Colon (tissue), 2 donors: ENCODE measurements around the gene PRR20A.
"Not testable (repeated sequence)": the region's sequence is repeated elsewhere in the genome, so short reads cannot be mapped to it uniquely, and the experiment has no call there.

Experiments
- FAIRE-seq: peaks from 2 replicates; lab custom pipeline; 2012; peaks lifted over from hg19 to GRCh38; lab: Jason Lieb, UNC
- donor health status: control.
- donor health status: control.

PRR20A gene

DNA sequence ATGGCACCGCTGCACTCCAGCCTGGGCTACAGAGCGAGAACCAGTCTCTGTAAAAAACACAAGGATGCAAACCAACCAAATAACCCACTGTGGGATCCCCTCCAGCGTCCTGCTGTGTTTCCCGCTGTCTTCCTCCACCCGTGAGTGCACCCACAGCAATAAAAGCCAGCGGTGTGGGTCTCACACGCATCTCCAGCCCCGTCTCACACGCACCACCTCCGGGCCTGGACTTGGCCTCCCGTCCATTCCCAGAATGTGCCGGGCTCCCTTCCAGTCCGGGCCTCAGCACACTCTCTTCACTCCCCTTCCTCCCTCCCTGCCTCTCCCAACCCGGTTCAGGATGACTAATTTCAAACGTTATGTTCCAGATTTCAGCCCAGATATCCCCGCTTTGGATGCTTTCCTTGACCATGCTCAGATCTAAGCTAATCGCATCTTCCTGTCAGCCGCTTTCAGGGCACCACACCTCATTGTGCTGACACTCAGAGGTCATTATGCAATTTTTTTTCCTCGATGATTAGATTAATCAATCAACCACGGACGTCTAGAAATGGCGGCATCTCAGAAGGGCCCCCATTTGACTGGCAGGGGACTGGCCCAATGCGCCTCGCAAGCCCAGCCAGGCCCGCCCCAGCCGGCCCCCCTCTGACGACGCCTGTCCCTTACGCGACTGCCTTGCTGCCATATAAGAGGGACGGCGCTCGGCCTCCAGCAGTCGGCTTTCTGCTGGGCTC, at the start of gene PRR20A:
PRR20A (plus strand) TSS at position 684 of the 734 bp plus-strand sequence. CDS start 387 bp downstream, outside the sequence.
- FAIRE-seq: not testable (repeated sequence)

DNA sequence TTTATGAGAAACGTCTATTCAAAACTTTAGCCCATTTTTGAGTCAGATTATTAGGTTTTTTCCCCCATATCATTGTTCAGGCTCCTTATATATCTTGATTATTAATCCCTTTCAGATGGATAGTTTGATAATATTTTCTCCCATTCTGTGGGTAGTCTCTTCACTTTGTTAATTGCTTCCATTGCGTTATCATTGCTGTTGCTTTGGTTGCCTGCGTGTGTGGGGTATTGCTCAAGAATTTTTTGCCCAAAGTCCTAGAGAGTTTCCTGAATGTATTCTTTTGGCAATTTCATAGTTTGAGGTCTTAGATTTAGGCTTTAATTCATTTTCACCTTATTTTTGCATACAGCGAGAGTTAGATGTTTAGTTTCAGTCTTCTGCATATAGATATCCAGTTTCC, 25.8 kb upstream of the PRR20A start:
- FAIRE-seq: no peak

GRCh38 chr13:57123681-57124080, 17.0 kb upstream of the PRR20A start:
- FAIRE-seq: no peak

DNA sequence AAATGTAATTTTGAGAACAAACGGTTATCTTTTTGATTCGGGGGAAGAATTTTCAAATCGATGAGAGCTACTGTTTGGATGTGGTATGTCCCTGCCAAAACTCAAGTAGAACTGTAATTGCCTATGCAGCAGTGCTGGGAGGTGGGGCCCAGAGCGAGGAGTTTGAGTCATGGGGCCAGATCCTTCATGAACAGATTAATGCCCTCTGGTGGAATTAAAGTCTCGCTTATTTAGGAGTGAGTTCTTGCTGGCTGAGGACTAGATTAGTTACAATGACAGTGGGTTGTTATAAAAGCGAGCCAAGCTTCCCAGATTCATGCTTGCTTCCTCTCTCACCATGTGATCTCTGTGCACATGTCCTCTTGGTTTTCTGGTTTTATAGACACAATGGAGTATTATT, 11.8 kb upstream of the PRR20A start:
- no peak for FAIRE-seq

DNA sequence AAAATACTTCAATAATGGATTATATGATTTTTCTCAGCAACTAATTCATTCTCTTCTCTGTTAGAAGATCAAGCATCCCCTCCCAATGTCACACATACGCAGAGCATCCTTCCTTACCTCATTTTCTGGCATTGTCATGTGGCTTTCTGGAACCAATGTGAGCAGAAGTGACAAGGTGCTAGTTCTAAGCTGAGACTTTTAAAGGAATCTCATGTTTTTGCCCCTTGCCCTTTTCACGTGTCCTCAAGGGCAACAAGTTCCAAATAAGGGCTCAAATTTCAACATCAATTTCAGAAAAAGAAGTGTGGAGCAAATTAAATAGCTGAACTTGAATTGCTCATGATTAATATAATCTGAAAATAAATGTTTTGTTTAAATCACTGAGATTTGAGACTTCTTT, 4.6 kb upstream of the PRR20A start:
- no peak for FAIRE-seq

GRCh38 chr13:57137585-57137984, 3.1 kb upstream of the PRR20A start:
- no peak for FAIRE-seq

- no peak for FAIRE-seq
Observed at GRCh38 chr13:57138988-57139387, 1.7 kb upstream of the PRR20A start.

GRCh38 chr13:57139781-57140180, 937 bp upstream of the PRR20A start:
- FAIRE-seq: not testable (repeated sequence)

DNA sequence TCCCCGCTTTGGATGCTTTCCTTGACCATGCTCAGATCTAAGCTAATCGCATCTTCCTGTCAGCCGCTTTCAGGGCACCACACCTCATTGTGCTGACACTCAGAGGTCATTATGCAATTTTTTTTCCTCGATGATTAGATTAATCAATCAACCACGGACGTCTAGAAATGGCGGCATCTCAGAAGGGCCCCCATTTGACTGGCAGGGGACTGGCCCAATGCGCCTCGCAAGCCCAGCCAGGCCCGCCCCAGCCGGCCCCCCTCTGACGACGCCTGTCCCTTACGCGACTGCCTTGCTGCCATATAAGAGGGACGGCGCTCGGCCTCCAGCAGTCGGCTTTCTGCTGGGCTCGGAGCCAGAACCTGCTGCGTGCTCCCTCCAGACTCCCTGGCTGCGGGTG, 6.5 kb downstream of the PRR20A start, which contains the start of gene PRR20B:
PRR20B (plus strand) TSS at position 301 of the 400 bp plus-strand sequence. CDS start 387 bp downstream, outside the sequence.
- FAIRE-seq: not testable (repeated sequence)

- FAIRE-seq: not testable (repeated sequence)
Observed at GRCh38 chr13:57148106-57148505, 7.4 kb downstream of the PRR20A start.

DNA sequence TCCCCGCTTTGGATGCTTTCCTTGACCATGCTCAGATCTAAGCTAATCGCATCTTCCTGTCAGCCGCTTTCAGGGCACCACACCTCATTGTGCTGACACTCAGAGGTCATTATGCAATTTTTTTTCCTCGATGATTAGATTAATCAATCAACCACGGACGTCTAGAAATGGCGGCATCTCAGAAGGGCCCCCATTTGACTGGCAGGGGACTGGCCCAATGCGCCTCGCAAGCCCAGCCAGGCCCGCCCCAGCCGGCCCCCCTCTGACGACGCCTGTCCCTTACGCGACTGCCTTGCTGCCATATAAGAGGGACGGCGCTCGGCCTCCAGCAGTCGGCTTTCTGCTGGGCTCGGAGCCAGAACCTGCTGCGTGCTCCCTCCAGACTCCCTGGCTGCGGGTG, 13.0 kb downstream of the PRR20A start, which contains the start of gene PRR20C:
PRR20C (plus strand) TSS at position 301 of the 400 bp plus-strand sequence. CDS start 387 bp downstream, outside the sequence.
- FAIRE-seq: not testable (repeated sequence)

- FAIRE-seq: not testable (repeated sequence)
Observed at GRCh38 chr13:57160332-57160731, 19.6 kb downstream of the PRR20A start, which contains the start of gene PRR20D. Gene PRR20D, plus strand, starts transcription at chr13:57160632. Its CDS starts 387 bp downstream, at chr13:57161019.

- FAIRE-seq: not testable (repeated sequence)
Observed at GRCh38 chr13:57166897-57167296, 26.2 kb downstream of the PRR20A start, which contains the start of gene PRR20E. Gene PRR20E, plus strand, starts transcription at chr13:57167197. Its CDS starts 387 bp downstream, at chr13:57167584.

- no peak for FAIRE-seq
Observed at GRCh38 chr13:57191667-57192066, 50.9 kb downstream of the PRR20A start.
